Esophagus squamous epithelium (tissue), 4 donors: Measurements from ENCODE around the gene ADARB2.

ENCODE experiments used
- POLR2A ChIP-seq, 4 donors: fragments of 450-650 bp; IDR thresholded peaks; one replicate each; pipeline ENCODE4 v1.6.1; 2017; ENCODE audit warnings: antibody characterized with exemption in 4 of 4, mild to moderate bottlenecking in 4 of 4, moderate library complexity in 3 of 4
- TF ChIP-seq, protein P1 (sequence below), 6 experiments: fragments of 450-650 bp in 4 of 6; fragments of 200-600 bp in 2 of 6; sonication (generic) in 2 of 6; IDR thresholded peaks; one replicate each; pipeline ENCODE4 v1.5.1; 2016 to 2019; ENCODE audit warnings: antibody characterized with exemption in 6 of 6, mild to moderate bottlenecking in 4 of 6, moderate library complexity in 4 of 6

GRCh38 chr10:1183033-1183396 is 554.3 kb downstream of the ADARB2 start:
- no peak for TF ChIP-seq POLR2A (IDR thresholded peaks at IDR 0.05)
- TF ChIP-seq, protein P1, sequence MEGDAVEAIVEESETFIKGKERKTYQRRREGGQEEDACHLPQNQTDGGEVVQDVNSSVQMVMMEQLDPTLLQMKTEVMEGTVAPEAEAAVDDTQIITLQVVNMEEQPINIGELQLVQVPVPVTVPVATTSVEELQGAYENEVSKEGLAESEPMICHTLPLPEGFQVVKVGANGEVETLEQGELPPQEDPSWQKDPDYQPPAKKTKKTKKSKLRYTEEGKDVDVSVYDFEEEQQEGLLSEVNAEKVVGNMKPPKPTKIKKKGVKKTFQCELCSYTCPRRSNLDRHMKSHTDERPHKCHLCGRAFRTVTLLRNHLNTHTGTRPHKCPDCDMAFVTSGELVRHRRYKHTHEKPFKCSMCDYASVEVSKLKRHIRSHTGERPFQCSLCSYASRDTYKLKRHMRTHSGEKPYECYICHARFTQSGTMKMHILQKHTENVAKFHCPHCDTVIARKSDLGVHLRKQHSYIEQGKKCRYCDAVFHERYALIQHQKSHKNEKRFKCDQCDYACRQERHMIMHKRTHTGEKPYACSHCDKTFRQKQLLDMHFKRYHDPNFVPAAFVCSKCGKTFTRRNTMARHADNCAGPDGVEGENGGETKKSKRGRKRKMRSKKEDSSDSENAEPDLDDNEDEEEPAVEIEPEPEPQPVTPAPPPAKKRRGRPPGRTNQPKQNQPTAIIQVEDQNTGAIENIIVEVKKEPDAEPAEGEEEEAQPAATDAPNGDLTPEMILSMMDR (IDR thresholded peaks at IDR 0.05): no peak
